Measurements from ENCODE around the gene AADAC. TPM values are rescaled to one million over a fixed set of nuclear protein-coding genes. Genes with fewer than 3 reads are reported as not detected.
A peak's percentile ranks its signal among the peaks of the same experiment; 100 is the strongest.
"Not testable (repeated sequence)": the region's sequence is repeated elsewhere in the genome, so short reads cannot be mapped to it uniquely, and the experiment has no call there.

Gene AADAC
- total RNA-seq, 2 donors from 2014 or later, result not detected

- H3K36me3 Mint-ChIP-seq, result no peaks in the 10 kb centered on the region
- H3K4me3 Mint-ChIP-seq, result no peak overlapping the region
- peaks cover 0 to 26% of the 10 kb centered on the region in 2 donors for H3K27me3 Mint-ChIP-seq
- no peaks in the 10 kb centered on the region for H3K4me1 Mint-ChIP-seq (ENCODE audit: low read depth in 2 of 2)
- no peaks in the 10 kb centered on the region for H3K9me3 Mint-ChIP-seq
- DNase-seq (ENCODE audit: low spot score), result no peak
- ATAC-seq, result no peak
- H3K27ac Mint-ChIP-seq, result no peak overlapping the region
Observed at GRCh38 chr3:151814588-151814987, 672 bp downstream of the AADAC start.

- Mint-ChIP-seq H3K9me3 (no peaks in the 10 kb centered on the region), H3K27me3 (peaks cover 0 to 32% of the 10 kb centered on the region in 2 donors), H3K27ac (no peak overlapping the region), H3K4me1 (ENCODE audit: low read depth in 2 of 2) (no peaks in the 10 kb centered on the region), H3K36me3 (no peaks in the 10 kb centered on the region), H3K4me3 (no peak overlapping the region)
- DNase-seq (ENCODE audit: low spot score), result no peak
- no peak for ATAC-seq
Observed at GRCh38 chr3:151816091-151816604, 2.2 kb downstream of the AADAC start.

GRCh38 chr3:151817473-151817872 lies 3.6 kb downstream of the AADAC start:
- no peaks in the 10 kb centered on the region for H3K9me3 Mint-ChIP-seq
- ATAC-seq (no peak), DNase-seq (ENCODE audit: low spot score) (no peak)
- no peak overlapping the region for H3K27ac Mint-ChIP-seq
- H3K4me3 Mint-ChIP-seq, result no peak overlapping the region
- H3K4me1 Mint-ChIP-seq (ENCODE audit: low read depth in 2 of 2), result no peaks in the 10 kb centered on the region
- H3K27me3 Mint-ChIP-seq, result peaks cover 0 to 32% of the 10 kb centered on the region in 2 donors
- H3K36me3 Mint-ChIP-seq, result no peaks in the 10 kb centered on the region

- Mint-ChIP-seq H3K27me3 (peaks cover 0 to 32% of the 10 kb centered on the region in 2 donors), H3K9me3 (no peaks in the 10 kb centered on the region), H3K27ac (no peak overlapping the region), H3K4me1 (ENCODE audit: low read depth in 2 of 2) (no peaks in the 10 kb centered on the region), H3K4me3 (no peak overlapping the region), H3K36me3 (no peaks in the 10 kb centered on the region)
- ATAC-seq (no peak), DNase-seq (ENCODE audit: low spot score) (no peak)
Observed at GRCh38 chr3:151818361-151818760, 4.4 kb downstream of the AADAC start.

GRCh38 chr3:151819910-151820309 lies 6.0 kb downstream of the AADAC start:
- peaks cover 0 to 32% of the 10 kb centered on the region in 2 donors for H3K27me3 Mint-ChIP-seq
- no peak overlapping the region for H3K27ac Mint-ChIP-seq
- no peaks in the 10 kb centered on the region for H3K9me3 Mint-ChIP-seq
- no peaks in the 10 kb centered on the region for H3K4me1 Mint-ChIP-seq (ENCODE audit: low read depth in 2 of 2)
- H3K36me3 Mint-ChIP-seq, result no peaks in the 10 kb centered on the region
- no peak for ATAC-seq
- no peak overlapping the region for H3K4me3 Mint-ChIP-seq
- DNase-seq (ENCODE audit: low spot score), result no peak

GRCh38 chr3:151827816-151828215 lies 13.9 kb downstream of the AADAC start:
- no peak overlapping the region for H3K27ac Mint-ChIP-seq
- H3K9me3 Mint-ChIP-seq, result no peaks in the 10 kb centered on the region
- ATAC-seq, result no peak
- H3K36me3 Mint-ChIP-seq, result no peaks in the 10 kb centered on the region
- DNase-seq (ENCODE audit: low spot score), result no peak
- H3K4me1 Mint-ChIP-seq (ENCODE audit: low read depth in 2 of 2), result no peaks in the 10 kb centered on the region
- peaks cover 0 to 35% of the 10 kb centered on the region in 2 donors for H3K27me3 Mint-ChIP-seq
- H3K4me3 Mint-ChIP-seq, result no peak overlapping the region

- H3K27ac Mint-ChIP-seq, result no peak overlapping the region
- no peak for ATAC-seq
- DNase-seq (ENCODE audit: low spot score), result no peak
- no peaks in the 10 kb centered on the region for H3K36me3 Mint-ChIP-seq
- no peaks in the 10 kb centered on the region for H3K4me1 Mint-ChIP-seq (ENCODE audit: low read depth in 2 of 2)
- peaks cover 12 to 46% of the 10 kb centered on the region in 2 donors for H3K27me3 Mint-ChIP-seq
- no peak overlapping the region for H3K4me3 Mint-ChIP-seq
- H3K9me3 Mint-ChIP-seq, result no peaks in the 10 kb centered on the region
Observed at GRCh38 chr3:151835751-151836525, 22.0 kb downstream of the AADAC start.

GRCh38 chr3:151837057-151837456 lies 23.1 kb downstream of the AADAC start:
- Mint-ChIP-seq H3K9me3 (no peaks in the 10 kb centered on the region), H3K36me3 (no peaks in the 10 kb centered on the region), H3K4me3 (no peak overlapping the region), H3K27me3 (peaks cover 12 to 35% of the 10 kb centered on the region in 2 donors), H3K4me1 (ENCODE audit: low read depth in 2 of 2) (no peaks in the 10 kb centered on the region), H3K27ac (no peak overlapping the region)
- no peak for ATAC-seq
- DNase-seq (ENCODE audit: low spot score), result no peak

- Mint-ChIP-seq H3K9me3 (no peaks in the 10 kb centered on the region), H3K36me3 (no peaks in the 10 kb centered on the region), H3K27ac (no peak overlapping the region), H3K4me1 (ENCODE audit: low read depth in 2 of 2) (no peaks in the 10 kb centered on the region), H3K4me3 (no peak overlapping the region), H3K27me3 (peaks cover 6 to 22% of the 10 kb centered on the region in 2 donors)
- DNase-seq (ENCODE audit: low spot score) (no peak), ATAC-seq (peak; percentile 53 to 65)
Observed at GRCh38 chr3:151838574-151839312, 24.8 kb downstream of the AADAC start.

GRCh38 chr3:151839313-151839631 lies 25.4 kb downstream of the AADAC start:
- ATAC-seq, result no peak
- peaks cover 5 to 16% of the 10 kb centered on the region in 2 donors for H3K27me3 Mint-ChIP-seq
- H3K36me3 Mint-ChIP-seq, result no peaks in the 10 kb centered on the region

GRCh38 chr3:151841801-151842200 lies 27.9 kb downstream of the AADAC start:
- no peaks in the 10 kb centered on the region for H3K36me3 Mint-ChIP-seq
- peaks cover 7 to 8% of the 10 kb centered on the region in 2 donors for H3K27me3 Mint-ChIP-seq
- DNase-seq (ENCODE audit: low spot score) (no peak), ATAC-seq (no peak)
- H3K4me3 Mint-ChIP-seq, result no peak overlapping the region
- no peaks in the 10 kb centered on the region for H3K9me3 Mint-ChIP-seq
- H3K4me1 Mint-ChIP-seq (ENCODE audit: low read depth in 2 of 2), result no peaks in the 10 kb centered on the region
- no peak overlapping the region for H3K27ac Mint-ChIP-seq

More at GRCh38 chr3:151839313-151839631, 25.4 kb downstream of the AADAC start:
- H3K4me1 Mint-ChIP-seq (ENCODE audit: low read depth in 2 of 2), result no peaks in the 10 kb centered on the region
- DNase-seq (ENCODE audit: low spot score), result no peak
- no peak overlapping the region for H3K27ac Mint-ChIP-seq
- no peak overlapping the region for H3K4me3 Mint-ChIP-seq
- H3K9me3 Mint-ChIP-seq, result no peaks in the 10 kb centered on the region

- no peaks in the 10 kb centered on the region for H3K9me3 Mint-ChIP-seq
- DNase-seq (ENCODE audit: low spot score) (no peak), ATAC-seq (no peak)
- H3K4me1 Mint-ChIP-seq (ENCODE audit: low read depth in 2 of 2), result no peaks in the 10 kb centered on the region
- no peak overlapping the region for H3K27ac Mint-ChIP-seq
- no peaks in the 10 kb centered on the region for H3K36me3 Mint-ChIP-seq
- no peak overlapping the region for H3K4me3 Mint-ChIP-seq
- H3K27me3 Mint-ChIP-seq, result peaks cover 0 to 3% of the 10 kb centered on the region in 2 donors
Observed at GRCh38 chr3:151843275-151843674, 29.4 kb downstream of the AADAC start.

GRCh38 chr3:151845306-151845905 lies 31.5 kb downstream of the AADAC start:
- no peak for ATAC-seq
- peaks cover 13% of the 10 kb centered on the region for H3K36me3 Mint-ChIP-seq
- peaks cover 4% of the 10 kb centered on the region for H3K9me3 Mint-ChIP-seq
- DNase-seq (ENCODE audit: low spot score), result no peak
- H3K27me3 Mint-ChIP-seq, result peaks cover 0 to 3% of the 10 kb centered on the region in 2 donors
- no peak overlapping the region for H3K4me3 Mint-ChIP-seq
- H3K27ac Mint-ChIP-seq, result no peak overlapping the region
- no peaks in the 10 kb centered on the region for H3K4me1 Mint-ChIP-seq (ENCODE audit: low read depth in 2 of 2)

- ATAC-seq; H3K27me3 Mint-ChIP-seq; H3K4me1 Mint-ChIP-seq (ENCODE audit: low read depth in 2 of 2); H3K4me3 Mint-ChIP-seq; H3K27ac Mint-ChIP-seq; H3K9me3 Mint-ChIP-seq; DNase-seq (ENCODE audit: low spot score): not testable (repeated sequence)
- peaks cover 26% of the 10 kb centered on the region for H3K36me3 Mint-ChIP-seq
Observed at GRCh38 chr3:151850065-151850464, 36.1 kb downstream of the AADAC start.
